Nucleus accumbens (tissue), 56 donors: Measurements from ENCODE around the gene TCF12.
"Not testable (repeated sequence)": the region's sequence is repeated elsewhere in the genome, so short reads cannot be mapped to it uniquely, and the experiment has no call there.

ENCODE experiments used
- DNase-seq, 56 donors: peaks; one replicate each; lab custom pipeline; 2025; lab: John Stamatoyannopoulos, UW

TCF12 gene

GRCh38 chr15:56972426-56972825, 54.0 kb downstream of the TCF12 start:
- DNase-seq = no peak

- no peak for DNase-seq
These were observed 55.0 kb downstream of the TCF12 start for GRCh38 chr15:56973463-56973862.

GRCh38 chr15:56977232-56977631, 58.8 kb downstream of the TCF12 start:
- DNase-seq = no peak

- DNase-seq = no peak
These were observed 60.6 kb downstream of the TCF12 start for GRCh38 chr15:56978898-56979662.

GRCh38 chr15:56980473-56980872, 62.0 kb downstream of the TCF12 start:
- DNase-seq = peak in 2 of 56 donors; percentile 3 to 11

GRCh38 chr15:56981160-56981559, 62.7 kb downstream of the TCF12 start:
- DNase-seq = no peak

- no peak for DNase-seq
These were observed 64.5 kb downstream of the TCF12 start for GRCh38 chr15:56982987-56983386.

GRCh38 chr15:56984681-56985481, 66.4 kb downstream of the TCF12 start:
- no peak for DNase-seq

GRCh38 chr15:56985856-56986255, 67.4 kb downstream of the TCF12 start:
- DNase-seq = no peak

GRCh38 chr15:56987286-56987685, 68.8 kb downstream of the TCF12 start:
- DNase-seq = no peak

- DNase-seq = no peak
These were observed 69.8 kb downstream of the TCF12 start for GRCh38 chr15:56988219-56988618.

GRCh38 chr15:56989411-56989924, 71.0 kb downstream of the TCF12 start:
- DNase-seq = no peak

- DNase-seq = no peak
These were observed 72.6 kb downstream of the TCF12 start for GRCh38 chr15:56991017-56991416.

GRCh38 chr15:56992725-56993124, 74.3 kb downstream of the TCF12 start:
- no peak for DNase-seq

- DNase-seq = no peak
These were observed 75.8 kb downstream of the TCF12 start for GRCh38 chr15:56994280-56994679.

- no peak for DNase-seq
These were observed 77.6 kb downstream of the TCF12 start for GRCh38 chr15:56996093-56996492.

GRCh38 chr15:56996746-56997470, 78.5 kb downstream of the TCF12 start:
- DNase-seq = no peak

- DNase-seq = peak in 1 of 56 donors; percentile 12
These were observed 85.0 kb downstream of the TCF12 start for GRCh38 chr15:57003418-57003817.

GRCh38 chr15:57005244-57005643, 86.8 kb downstream of the TCF12 start:
- DNase-seq = no peak

- DNase-seq = not testable (repeated sequence)
These were observed 89.4 kb downstream of the TCF12 start for GRCh38 chr15:57007797-57008196.

GRCh38 chr15:57010724-57011123, 92.3 kb downstream of the TCF12 start:
- DNase-seq = no peak
